ENCODE data around the gene OR52M1. TPM values are rescaled to one million over a fixed set of nuclear protein-coding genes. Genes with fewer than 3 reads are reported as not detected.

OR52M1 gene
- total and polyA plus RNA-seq, 2 donors from 2014 or later: not detected

DNA sequence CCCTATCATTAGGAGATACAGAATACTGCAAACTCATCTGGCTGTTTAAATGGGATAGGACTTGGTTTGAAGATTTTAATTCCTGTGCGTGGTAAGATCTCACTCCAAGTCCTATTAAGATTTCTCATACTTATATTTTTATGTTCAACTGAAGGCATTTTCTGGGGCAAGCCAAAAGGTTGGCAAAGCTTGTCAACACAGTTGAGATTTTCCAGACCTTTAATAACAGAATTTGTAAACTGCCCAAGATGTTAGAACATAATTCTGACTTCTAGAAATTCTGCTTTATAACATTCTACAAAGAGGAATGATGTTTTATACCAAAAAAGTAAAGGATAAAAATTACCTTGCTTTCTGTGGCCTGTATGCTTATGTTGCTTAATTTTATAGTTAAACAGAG lies 30.8 kb upstream of the OR52M1 start:
- intact Hi-C loops (cut with DNase I): no loop called here

GRCh38 chr11:4522339-4522738 lies 22.7 kb upstream of the OR52M1 start:
- no peak overlapping the region for H3K4me3 ChIP-seq (ENCODE audit: low read length in 3 of 3)
- intact Hi-C loops (cut with DNase I): no loop called here
- H3K27me3 ChIP-seq (ENCODE audit: control insufficient read depth, insufficient read depth, low read length): no peaks in the 10 kb centered on the region
- H3K9me3 ChIP-seq (ENCODE audit: control insufficient read depth in 2 of 3, insufficient read depth in 1 of 3, low read length in 3 of 3): no peaks in the 10 kb centered on the region
- DNase-seq (no peak), FAIRE-seq (no peak)
- no peaks in the 10 kb centered on the region for H3K4me1 ChIP-seq (ENCODE audit: control insufficient read depth in 2 of 3, insufficient read depth in 2 of 3, low read depth in 1 of 3, low read length in 3 of 3)
- no peak for TF ChIP-seq CTCF (IDR thresholded peaks at IDR 0.05; ENCODE audit: borderline replicate concordance, extremely low read depth, insufficient read depth)
- H3K36me3 ChIP-seq (ENCODE audit: control insufficient read depth in 2 of 3, insufficient read depth in 3 of 3, low read length in 3 of 3): no peaks in the 10 kb centered on the region
- no peak overlapping the region for H3K27ac ChIP-seq (ENCODE audit: low read depth in 2 of 2, low read length in 2 of 2)
- H3K9ac ChIP-seq (ENCODE audit: low read length in 3 of 3): no peak overlapping the region

More for the DNA sequence above, 30.8 kb upstream of the OR52M1 start:
- no peak for TF ChIP-seq CTCF (IDR thresholded peaks at IDR 0.05; ENCODE audit: borderline replicate concordance, extremely low read depth, insufficient read depth)
- Histone ChIP-seq H3K4me1 (ENCODE audit: control insufficient read depth in 2 of 3, insufficient read depth in 2 of 3, low read depth in 1 of 3, low read length in 3 of 3) (peaks cover 0 to 3% (median 0%) of the 10 kb centered on the region in 3 donors), H3K9me3 (ENCODE audit: control insufficient read depth in 2 of 3, insufficient read depth in 1 of 3, low read length in 3 of 3) (no peaks in the 10 kb centered on the region), H3K27ac (ENCODE audit: low read depth in 2 of 2, low read length in 2 of 2) (no peak overlapping the region), H3K9ac (ENCODE audit: low read length in 3 of 3) (no peak overlapping the region), H3K36me3 (ENCODE audit: control insufficient read depth in 2 of 3, insufficient read depth in 3 of 3, low read length in 3 of 3) (no peaks in the 10 kb centered on the region), H3K4me3 (ENCODE audit: low read length in 3 of 3) (no peak overlapping the region), H3K27me3 (ENCODE audit: control insufficient read depth, insufficient read depth, low read length) (no peaks in the 10 kb centered on the region)
- FAIRE-seq (no peak), DNase-seq (no peak)

DNA sequence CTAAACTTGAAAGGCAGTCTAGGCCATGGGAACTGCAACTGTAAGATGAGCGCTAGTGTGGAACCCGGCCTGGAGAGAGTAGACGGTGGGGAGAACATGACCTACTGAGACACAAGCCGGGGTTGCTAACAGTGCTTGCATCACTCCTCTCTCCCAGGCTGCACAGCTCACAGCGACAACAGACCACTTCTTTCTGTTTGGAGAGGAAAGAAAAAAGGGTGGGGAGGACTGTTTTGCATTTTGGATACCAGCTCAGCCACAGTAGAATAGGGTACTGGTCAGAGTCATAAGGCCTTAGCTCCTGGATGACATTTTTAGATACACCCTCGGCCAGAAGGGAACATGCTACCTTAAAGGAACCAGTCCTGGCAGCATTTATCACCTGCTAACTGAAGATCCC lies 22.2 kb upstream of the OR52M1 start:
- H3K27me3 ChIP-seq (ENCODE audit: control insufficient read depth, insufficient read depth, low read length): no peaks in the 10 kb centered on the region
- DNase-seq: no peak
- FAIRE-seq: no peak
- intact Hi-C loops (cut with DNase I): no loop called here
- no peak overlapping the region for H3K27ac ChIP-seq (ENCODE audit: low read depth in 2 of 2, low read length in 2 of 2)
- no peak overlapping the region for H3K9ac ChIP-seq (ENCODE audit: low read length in 3 of 3)
- TF ChIP-seq CTCF (IDR thresholded peaks at IDR 0.05; ENCODE audit: borderline replicate concordance, extremely low read depth, insufficient read depth): no peak
- no peak overlapping the region for H3K4me3 ChIP-seq (ENCODE audit: low read length in 3 of 3)
- H3K36me3 ChIP-seq (ENCODE audit: control insufficient read depth in 2 of 3, insufficient read depth in 3 of 3, low read length in 3 of 3): no peaks in the 10 kb centered on the region
- no peaks in the 10 kb centered on the region for H3K4me1 ChIP-seq (ENCODE audit: control insufficient read depth in 2 of 3, insufficient read depth in 2 of 3, low read depth in 1 of 3, low read length in 3 of 3)
- no peaks in the 10 kb centered on the region for H3K9me3 ChIP-seq (ENCODE audit: control insufficient read depth in 2 of 3, insufficient read depth in 1 of 3, low read length in 3 of 3)

DNA sequence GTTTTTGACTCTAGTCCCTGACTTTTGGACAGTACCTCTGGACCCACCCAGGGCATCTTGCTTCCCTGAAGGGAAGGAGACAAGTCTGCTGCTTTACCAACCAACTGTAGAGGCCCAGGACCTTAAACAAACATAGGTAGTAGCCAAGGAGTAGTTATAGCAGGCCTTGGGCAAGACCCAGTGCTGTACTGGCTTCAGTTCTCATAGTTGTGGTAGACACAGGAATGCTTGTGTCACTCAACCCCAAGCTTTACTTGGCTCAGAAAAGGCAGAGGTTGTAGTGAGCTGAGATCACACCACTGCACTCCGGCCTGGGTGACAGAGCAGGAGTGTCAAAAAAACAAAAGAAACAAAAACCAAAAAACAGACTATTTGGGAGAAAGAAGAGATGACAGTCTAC lies 21.3 kb upstream of the OR52M1 start:
- FAIRE-seq: no peak
- H3K27me3 ChIP-seq (ENCODE audit: control insufficient read depth, insufficient read depth, low read length): no peaks in the 10 kb centered on the region
- no peak overlapping the region for H3K27ac ChIP-seq (ENCODE audit: low read depth in 2 of 2, low read length in 2 of 2)
- no peak overlapping the region for H3K9ac ChIP-seq (ENCODE audit: low read length in 3 of 3)
- H3K4me3 ChIP-seq (ENCODE audit: low read length in 3 of 3): no peak overlapping the region
- intact Hi-C loops (cut with DNase I): no loop called here
- no peaks in the 10 kb centered on the region for H3K9me3 ChIP-seq (ENCODE audit: control insufficient read depth in 2 of 3, insufficient read depth in 1 of 3, low read length in 3 of 3)
- no peaks in the 10 kb centered on the region for H3K36me3 ChIP-seq (ENCODE audit: control insufficient read depth in 2 of 3, insufficient read depth in 3 of 3, low read length in 3 of 3)
- no peak for TF ChIP-seq CTCF (IDR thresholded peaks at IDR 0.05; ENCODE audit: borderline replicate concordance, extremely low read depth, insufficient read depth)
- no peak for DNase-seq
- H3K4me1 ChIP-seq (ENCODE audit: control insufficient read depth in 2 of 3, insufficient read depth in 2 of 3, low read depth in 1 of 3, low read length in 3 of 3): no peaks in the 10 kb centered on the region

All from kidney (tissue), 14 donors.